Naive thymus-derived CD4-positive, alpha-beta T cell (primary cell): ENCODE data around the gene CASQ1. TPM values are rescaled to one million over a fixed set of nuclear protein-coding genes. Genes with fewer than 3 reads are reported as not detected.

Source experiments
- ATAC-seq: fragments of 150-1000 bp; cut with Tn5 transposase; 2 replicates; pipeline ENCODE4 v1.10.0; 2021; ENCODE audit warnings: mild to moderate bottlenecking, moderate library complexity
- CTCF ChIA-PET: fragments of 350-600 bp; sonication (Branson Sonifier 250); formaldehyde crosslinking; loops from one replicate; lab custom pipeline; 2021; ENCODE audit warnings: antibody characterized with exemption; lab: Charles Lee
- POLR2A ChIA-PET: fragments of 350-600 bp; sonication (Branson Sonifier 250); formaldehyde crosslinking; loops from one replicate; lab custom pipeline; 2021; ENCODE audit warnings: antibody characterized with exemption, inconsistent platforms; lab: Charles Lee
- DNase-seq, 9 donors: peaks; one replicate each; pipeline versions ENCODE4 v3.0.0 to v3.0.0-alpha.2; 2020 to 2022; ENCODE audit warnings: mixed read lengths in 1 of 9
- H3K27ac ChIP-seq: one replicate; pipeline ENCODE4 v1.7.0; 2013; ENCODE audit warnings: mild to moderate bottlenecking, low read depth, low read length, moderate library complexity
- H3K27me3 ChIP-seq, 2 donors: one replicate each; pipeline ENCODE4 v1.7.0; 2013; ENCODE audit warnings: low read length in 2 of 2, mild to moderate bottlenecking in 2 of 2, moderate library complexity in 2 of 2; ENCODE audit not compliant: control insufficient read depth in 2 of 2, insufficient read depth in 2 of 2
- H3K36me3 ChIP-seq, 3 experiments: 1 replicate in 2 of 3; 2 replicates in 1 of 3; pipeline ENCODE4 v1.7.0; 2013; ENCODE audit warnings: low read length in 3 of 3, mild to moderate bottlenecking in 3 of 3, moderate library complexity in 1 of 3; ENCODE audit not compliant: insufficient read depth in 3 of 3, control insufficient read depth in 2 of 3
- H3K4me1 ChIP-seq, 2 donors: one replicate each; pipeline ENCODE4 v1.7.0; 2013; ENCODE audit warnings: low read length in 2 of 2, mild to moderate bottlenecking in 2 of 2, moderate library complexity in 1 of 2; ENCODE audit not compliant: control insufficient read depth in 2 of 2, insufficient read depth in 2 of 2
- H3K4me3 ChIP-seq: 2 replicates; pipeline ENCODE4 v1.7.0; 2013; ENCODE audit warnings: mild to moderate bottlenecking, low read length
- H3K9me3 ChIP-seq, 3 experiments: 1 replicate in 2 of 3; 2 replicates in 1 of 3; pipeline ENCODE4 v1.7.0; 2013; ENCODE audit warnings: low read length in 3 of 3; ENCODE audit not compliant: control insufficient read depth in 2 of 3
- H3K27ac Mint-ChIP-seq, 9 donors: one replicate each; pipeline ENCODE4 v1.8.0; 2020 to 2022; ENCODE audit warnings: mixed read lengths in 9 of 9, mild to moderate bottlenecking in 8 of 9, moderate library complexity in 5 of 9, inconsistent platforms in 2 of 9
- H3K27me3 Mint-ChIP-seq, 5 donors: one replicate each; pipeline ENCODE4 v1.8.0; 2021 to 2022; ENCODE audit warnings: mixed read lengths in 5 of 5, mild to moderate bottlenecking in 1 of 5
- H3K36me3 Mint-ChIP-seq, 5 donors: one replicate each; pipeline ENCODE4 v1.8.0; 2020 to 2022; ENCODE audit warnings: mixed read lengths in 5 of 5, mild to moderate bottlenecking in 3 of 5, inconsistent platforms in 1 of 5
- H3K4me1 Mint-ChIP-seq, 7 donors: one replicate each; pipeline ENCODE4 v1.8.0; 2020 to 2022; ENCODE audit warnings: mixed read lengths in 7 of 7, mild to moderate bottlenecking in 3 of 7, inconsistent platforms in 1 of 7
- H3K4me3 Mint-ChIP-seq, 10 donors: one replicate each; pipeline ENCODE4 v1.8.0; 2020 to 2022; ENCODE audit warnings: mild to moderate bottlenecking in 10 of 10, mixed read lengths in 10 of 10, moderate library complexity in 6 of 10, inconsistent platforms in 2 of 10
- H3K9me3 Mint-ChIP-seq, 11 donors: one replicate each; pipeline ENCODE4 v1.8.0; 2020 to 2022; ENCODE audit warnings: mixed read lengths in 11 of 11, mild to moderate bottlenecking in 4 of 11, inconsistent platforms in 1 of 11, moderate library complexity in 1 of 11
- intact Hi-C, 2 donors: fragments of 100-400 bp; cut with micrococcal nuclease; formaldehyde crosslinking; loops; one replicate each; pipeline ENCODE4 v1.15.1; 2023
- polyA plus RNA-seq, 2 donors: library from polyadenylated mRNA; unstranded; fragments of 300-500 nt; fragmentation: Illumina TruSeq; gene quantifications; one replicate each; pipeline ENCODE4 v1.2.3, GENCODE V29; 2021
- total RNA-seq, 6 experiments: library from RNA in 5 of 6; stranded (reverse) in 5 of 6; gene quantifications; 1 replicate in 5 of 6; 2 replicates in 1 of 6; pipeline ENCODE4 v1.2.3 and lab custom pipeline; 2021 to 2026

The CASQ1 gene
- total and polyA plus RNA-seq, 7 experiments from 2014 or later = 1.1 TPM; not detected in 6

DNA sequence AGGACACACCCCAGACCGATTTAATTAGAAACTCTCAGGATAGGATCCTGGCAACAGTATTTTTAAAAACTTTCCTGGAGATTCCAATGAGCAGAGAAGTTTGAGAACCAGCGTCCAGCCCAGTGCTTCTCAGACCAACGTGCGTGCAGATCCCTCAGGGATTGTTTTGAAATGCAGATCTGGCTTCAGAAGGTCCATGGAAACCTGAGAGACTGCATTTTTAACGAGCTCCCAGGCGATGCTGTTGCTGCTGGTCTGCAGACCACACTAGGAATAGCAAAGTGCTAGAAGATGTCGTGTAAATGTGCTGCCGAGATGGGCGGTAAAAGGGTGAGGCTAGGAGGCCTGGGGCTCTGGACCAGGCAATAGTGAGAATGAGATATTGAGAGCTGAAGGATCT is 18.4 kb upstream of the CASQ1 start:
- H3K4me3 Mint-ChIP-seq = no peak overlapping the region
- CTCF ChIA-PET = no interaction called here
- POLR2A ChIA-PET = no interaction called here

GRCh38 chr1:160177231-160177630 is 13.1 kb upstream of the CASQ1 start:
- Histone ChIP-seq H3K36me3 (no peaks in the 10 kb centered on the region), H3K9me3 (no peaks in the 10 kb centered on the region), H3K4me1 (no peaks in the 10 kb centered on the region), H3K27ac (no peak overlapping the region), H3K4me3 (no peak overlapping the region), H3K27me3 (no peaks in the 10 kb centered on the region)
- POLR2A ChIA-PET = no interaction called here
- Mint-ChIP-seq H3K36me3 (no peaks in the 10 kb centered on the region), H3K4me3 (no peak overlapping the region), H3K27ac (peak overlapping the region in 1 of 9 donors; percentile 69), H3K4me1 (peaks cover 0 to 4% (median 0%) of the 10 kb centered on the region in 7 donors), H3K27me3 (peaks cover 0 to 27% (median 9%) of the 10 kb centered on the region in 5 donors), H3K9me3 (peaks cover 0 to 1% (median 0%) of the 10 kb centered on the region in 11 donors)
- DNase-seq (no peak), ATAC-seq (no peak)
- intact Hi-C loops = no loop called here
- CTCF ChIA-PET = no interaction called here

More for the DNA sequence above, 18.4 kb upstream of the CASQ1 start:
- Histone ChIP-seq H3K9me3 (no peaks in the 10 kb centered on the region), H3K27me3 (no peaks in the 10 kb centered on the region), H3K4me1 (no peaks in the 10 kb centered on the region), H3K4me3 (no peak overlapping the region), H3K36me3 (no peaks in the 10 kb centered on the region), H3K27ac (no peak overlapping the region)
- no peak for ATAC-seq
- Mint-ChIP-seq H3K9me3 (no peaks in the 10 kb centered on the region), H3K4me1 (peaks cover 3 to 12% (median 9%) of the 10 kb centered on the region in 7 donors), H3K27ac (peak overlapping the region in 1 of 9 donors; percentile 23), H3K27me3 (peaks cover 4 to 29% (median 10%) of the 10 kb centered on the region in 5 donors), H3K36me3 (no peaks in the 10 kb centered on the region)
- DNase-seq = no peak
- intact Hi-C loops = no loop called here

- ChIA-PET POLR2A (no interaction called here), CTCF (no interaction called here)
- no peaks in the 10 kb centered on the region for H3K36me3 Mint-ChIP-seq
- H3K27ac ChIP-seq = no peak overlapping the region
- DNase-seq = no peak
- peak overlapping the region in 1 of 9 donors; percentile 69 for H3K27ac Mint-ChIP-seq
- H3K4me3 Mint-ChIP-seq = no peak overlapping the region
- H3K4me1 Mint-ChIP-seq = peaks cover 0 to 4% (median 0%) of the 10 kb centered on the region in 7 donors
- no peak overlapping the region for H3K4me3 ChIP-seq
- intact Hi-C loops = no loop called here
- no peaks in the 10 kb centered on the region for H3K36me3 ChIP-seq
- no peaks in the 10 kb centered on the region for H3K4me1 ChIP-seq
- H3K27me3 ChIP-seq = no peaks in the 10 kb centered on the region
- H3K9me3 Mint-ChIP-seq = peaks cover 0 to 1% (median 0%) of the 10 kb centered on the region in 11 donors
- H3K9me3 ChIP-seq = no peaks in the 10 kb centered on the region
- H3K27me3 Mint-ChIP-seq = peaks cover 0 to 25% (median 9%) of the 10 kb centered on the region in 5 donors
- no peak for ATAC-seq
Observed at GRCh38 chr1:160177667-160178066, 12.7 kb upstream of the CASQ1 start.

DNA sequence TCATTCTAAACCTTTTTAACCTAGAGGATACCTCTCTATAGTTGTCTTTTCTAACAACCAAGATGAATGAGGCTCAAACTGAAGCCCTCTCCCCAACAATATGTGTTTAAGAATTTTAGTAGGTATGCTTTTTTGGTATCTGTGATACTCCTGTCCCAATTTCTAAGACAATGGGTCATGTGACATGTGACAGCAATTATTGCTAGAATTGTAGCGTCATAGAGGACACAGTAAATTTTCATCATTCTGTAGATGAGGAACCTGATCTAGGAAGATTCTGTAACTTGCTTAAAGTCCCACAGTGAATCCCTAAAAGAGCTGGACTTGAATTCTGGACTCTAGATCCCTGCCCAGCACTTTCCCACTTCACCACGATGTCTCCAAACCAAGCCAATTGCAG is 11.6 kb upstream of the CASQ1 start:
- Histone ChIP-seq H3K4me1 (no peaks in the 10 kb centered on the region), H3K27me3 (no peaks in the 10 kb centered on the region), H3K4me3 (no peak overlapping the region), H3K36me3 (no peaks in the 10 kb centered on the region), H3K9me3 (no peaks in the 10 kb centered on the region), H3K27ac (no peak overlapping the region)
- H3K36me3 Mint-ChIP-seq = no peaks in the 10 kb centered on the region
- peaks cover 0 to 20% (median 9%) of the 10 kb centered on the region in 5 donors for H3K27me3 Mint-ChIP-seq
- ATAC-seq (no peak), DNase-seq (no peak)
- H3K9me3 Mint-ChIP-seq = peaks cover 0 to 1% (median 0%) of the 10 kb centered on the region in 11 donors
- intact Hi-C loops = no loop called here
- CTCF ChIA-PET = no interaction called here
- POLR2A ChIA-PET = no interaction called here
- H3K27ac Mint-ChIP-seq = no peak overlapping the region
- H3K4me3 Mint-ChIP-seq = no peak overlapping the region
- peaks cover 0 to 2% (median 0%) of the 10 kb centered on the region in 7 donors for H3K4me1 Mint-ChIP-seq

DNA sequence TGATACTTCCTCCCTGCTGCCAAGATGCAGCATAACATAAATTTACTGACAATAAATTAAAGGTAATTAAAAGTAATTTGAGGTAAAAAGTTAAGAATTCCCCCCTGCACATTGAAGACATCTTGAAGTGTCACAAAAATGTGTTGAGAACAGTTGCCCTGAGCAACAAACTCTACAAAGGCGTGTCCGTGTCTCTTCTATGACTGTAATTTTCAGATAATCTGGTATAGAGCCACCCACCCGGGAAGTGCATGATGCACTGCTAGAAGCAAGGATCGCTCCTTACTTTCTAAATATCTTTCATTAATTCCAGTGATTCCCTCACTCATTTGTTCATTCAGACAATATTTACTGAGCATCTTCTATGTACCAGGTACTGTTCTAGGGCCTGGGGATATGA is 11.0 kb upstream of the CASQ1 start:
- intact Hi-C loops = no loop called here
- Mint-ChIP-seq H3K9me3 (peaks cover 0 to 1% (median 0%) of the 10 kb centered on the region in 11 donors), H3K4me3 (no peak overlapping the region), H3K36me3 (no peaks in the 10 kb centered on the region), H3K27ac (no peak overlapping the region), H3K4me1 (peaks cover 0 to 1% (median 0%) of the 10 kb centered on the region in 7 donors), H3K27me3 (peaks cover 0 to 20% (median 9%) of the 10 kb centered on the region in 5 donors)
- H3K9me3 ChIP-seq = no peaks in the 10 kb centered on the region
- H3K4me3 ChIP-seq = no peak overlapping the region
- ATAC-seq (no peak), DNase-seq (no peak)
- CTCF ChIA-PET = no interaction called here
- no peak overlapping the region for H3K27ac ChIP-seq
- POLR2A ChIA-PET = no interaction called here
- no peaks in the 10 kb centered on the region for H3K4me1 ChIP-seq
- H3K27me3 ChIP-seq = no peaks in the 10 kb centered on the region
- H3K36me3 ChIP-seq = no peaks in the 10 kb centered on the region

DNA sequence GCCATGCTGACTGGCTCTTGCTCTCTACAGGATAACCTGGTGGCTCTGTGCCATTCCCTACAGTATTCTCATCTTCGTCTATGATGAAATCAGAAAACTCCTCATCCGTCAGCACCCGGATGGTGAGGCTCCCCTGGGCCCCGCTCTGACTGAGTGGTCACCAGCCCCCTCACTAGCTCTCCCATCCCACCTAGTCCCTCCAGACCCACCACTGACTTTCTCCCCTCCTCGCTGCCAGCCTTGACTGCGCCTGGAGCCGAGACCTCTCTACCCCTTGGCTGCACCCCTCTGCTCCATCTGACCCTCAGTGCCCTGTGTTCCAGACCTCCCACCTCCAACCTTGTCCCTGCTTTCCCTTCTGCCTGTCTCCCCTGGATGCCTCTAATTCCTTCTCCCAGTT is 4.1 kb upstream of the CASQ1 start:
- Histone ChIP-seq H3K27me3 (no peaks in the 10 kb centered on the region), H3K4me1 (no peaks in the 10 kb centered on the region), H3K27ac (no peak overlapping the region), H3K4me3 (no peak overlapping the region), H3K9me3 (no peaks in the 10 kb centered on the region), H3K36me3 (no peaks in the 10 kb centered on the region)
- Mint-ChIP-seq H3K4me1 (no peaks in the 10 kb centered on the region), H3K27me3 (peaks cover 0 to 14% (median 12%) of the 10 kb centered on the region in 5 donors), H3K9me3 (no peaks in the 10 kb centered on the region), H3K27ac (no peak overlapping the region), H3K36me3 (no peaks in the 10 kb centered on the region), H3K4me3 (no peak overlapping the region)
- POLR2A ChIA-PET = no interaction called here
- intact Hi-C loops = no loop called here
- CTCF ChIA-PET = interaction anchor here (1.1 kb wide), 1 partner anchor 104 kb away, joined by 3 read pairs; no protein-coding TSS in a partner anchor
- DNase-seq (no peak), ATAC-seq (no peak)

GRCh38 chr1:160186729-160187128 is 3.6 kb upstream of the CASQ1 start:
- Histone ChIP-seq H3K4me3 (no peak overlapping the region), H3K27ac (no peak overlapping the region), H3K27me3 (no peaks in the 10 kb centered on the region), H3K4me1 (no peaks in the 10 kb centered on the region), H3K9me3 (no peaks in the 10 kb centered on the region), H3K36me3 (no peaks in the 10 kb centered on the region)
- DNase-seq (no peak), ATAC-seq (no peak)
- ChIA-PET CTCF (interaction anchor here (0.7 to 1.1 kb wide), 2 partner anchors 101 to 103 kb away, joined by 3 to 4 read pairs; no protein-coding TSS in a partner anchor), POLR2A (no interaction called here)
- Mint-ChIP-seq H3K9me3 (no peaks in the 10 kb centered on the region), H3K4me1 (no peaks in the 10 kb centered on the region), H3K27ac (no peak overlapping the region), H3K36me3 (no peaks in the 10 kb centered on the region), H3K4me3 (no peak overlapping the region), H3K27me3 (peaks cover 0 to 14% (median 9%) of the 10 kb centered on the region in 5 donors)
- intact Hi-C loops = no loop called here
